HG03039 (cell line): ENCODE data around the gene TRMT112.
"Not testable (repeated sequence)": the region's sequence is repeated elsewhere in the genome, so short reads cannot be mapped to it uniquely, and the experiment has no call there.

Experiments used
- ATAC-seq: cut with Tn5 transposase; IDR thresholded peaks from one replicate; pipeline ENCODE4 v1.9.1; 2021; ENCODE audit warnings: mild to moderate bottlenecking, moderate library complexity; ENCODE audit not compliant: unreplicated experiment

Gene TRMT112

DNA sequence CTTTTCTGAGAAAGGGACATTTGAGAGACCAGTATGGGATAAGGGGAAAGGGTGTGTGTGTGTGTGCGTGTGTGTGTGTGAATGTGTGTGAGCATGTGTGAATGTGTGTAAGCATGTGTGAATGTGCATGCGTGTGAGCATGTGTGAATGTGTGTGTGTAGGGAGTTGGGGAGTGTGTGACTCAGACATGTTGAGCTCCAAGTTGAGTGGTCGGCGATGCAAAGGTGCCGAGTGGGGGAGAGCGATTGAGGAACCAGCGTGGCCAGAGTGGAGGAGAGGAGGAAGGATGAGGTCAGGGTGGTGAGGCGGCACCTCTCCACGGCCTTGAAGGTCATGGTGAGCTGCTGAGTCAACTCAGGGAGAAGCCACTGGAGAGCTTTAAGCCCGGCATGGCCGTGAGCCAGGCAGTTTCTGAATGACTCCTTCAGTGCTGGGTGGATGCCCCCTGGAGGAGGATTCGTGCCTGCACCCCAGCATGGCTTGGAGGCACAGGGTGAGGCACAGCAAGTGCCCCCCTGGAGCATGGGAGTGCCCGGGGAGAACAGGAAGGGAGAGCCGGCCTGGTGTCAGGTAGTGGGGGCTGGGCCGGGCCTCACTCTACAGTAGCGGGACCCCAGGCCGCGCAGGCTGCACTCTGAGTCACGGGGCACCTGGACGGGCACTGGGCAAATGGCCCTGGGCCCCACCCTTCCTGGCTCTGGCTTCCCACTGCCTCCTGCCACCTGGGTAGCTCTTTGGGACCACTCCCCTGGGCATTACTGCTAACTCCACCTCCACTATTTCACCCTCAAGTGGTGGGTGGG, 14.4 kb upstream of the TRMT112 start:
- ATAC-seq: peak; percentile 40

DNA sequence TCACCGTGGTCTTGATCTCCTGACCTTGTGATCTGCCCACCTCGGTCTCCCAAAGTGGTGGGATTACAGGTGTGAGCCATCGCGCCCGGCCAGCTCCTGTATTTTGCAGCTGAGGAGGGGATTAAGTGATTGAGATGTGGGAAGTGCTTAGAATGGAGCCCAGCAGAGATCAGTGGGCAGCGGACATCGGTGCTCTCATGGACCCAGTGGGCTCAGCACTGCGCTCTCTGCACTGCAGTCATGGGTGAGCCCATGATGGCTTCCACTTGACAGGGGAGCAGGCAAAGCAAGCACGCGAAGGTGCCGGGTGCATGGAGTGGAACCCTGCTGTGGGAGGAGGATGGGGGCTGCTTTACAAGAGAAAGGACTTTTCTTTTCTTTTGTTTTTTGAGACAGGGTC, 13.5 kb upstream of the TRMT112 start:
- no peak for ATAC-seq

DNA sequence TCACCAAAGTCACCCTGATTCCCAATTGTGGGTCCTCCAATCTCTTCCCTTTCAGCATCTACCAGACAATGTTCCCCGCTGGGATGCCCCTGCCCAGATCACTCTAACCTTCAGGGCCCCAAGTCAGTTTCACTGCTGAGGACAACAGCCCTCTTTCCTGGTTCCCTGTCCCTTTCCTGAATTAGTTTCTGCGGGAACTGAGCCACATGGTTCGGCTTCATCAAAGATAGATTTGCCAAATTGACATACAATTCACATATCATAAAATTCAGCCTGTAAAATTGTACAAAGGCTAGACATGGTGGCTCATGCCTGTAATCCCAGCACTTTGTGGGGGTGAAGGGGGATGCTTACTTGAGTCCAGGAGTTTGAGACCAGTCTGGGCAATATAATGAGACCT, 10.6 kb upstream of the TRMT112 start:
- no peak for ATAC-seq

DNA sequence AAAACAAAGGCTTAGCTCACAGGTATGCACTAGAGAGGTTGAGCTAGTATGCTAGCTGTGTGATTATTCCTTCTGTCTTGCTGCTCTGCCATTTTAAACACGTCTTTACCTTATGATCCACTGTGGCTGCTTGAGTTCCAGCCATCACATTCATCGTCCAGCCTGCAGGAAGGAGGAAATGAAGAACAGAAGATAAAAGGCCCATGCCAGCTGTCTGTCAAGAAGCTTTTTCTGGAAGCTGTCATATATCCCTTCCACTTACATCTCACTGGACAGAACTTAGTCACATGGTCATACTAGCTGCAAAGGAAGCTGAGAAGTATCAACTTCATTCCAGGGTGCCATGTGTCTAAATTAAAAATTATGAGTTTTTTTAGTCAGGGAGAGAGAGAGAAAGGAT, 10.0 kb upstream of the TRMT112 start:
- ATAC-seq: no peak

DNA sequence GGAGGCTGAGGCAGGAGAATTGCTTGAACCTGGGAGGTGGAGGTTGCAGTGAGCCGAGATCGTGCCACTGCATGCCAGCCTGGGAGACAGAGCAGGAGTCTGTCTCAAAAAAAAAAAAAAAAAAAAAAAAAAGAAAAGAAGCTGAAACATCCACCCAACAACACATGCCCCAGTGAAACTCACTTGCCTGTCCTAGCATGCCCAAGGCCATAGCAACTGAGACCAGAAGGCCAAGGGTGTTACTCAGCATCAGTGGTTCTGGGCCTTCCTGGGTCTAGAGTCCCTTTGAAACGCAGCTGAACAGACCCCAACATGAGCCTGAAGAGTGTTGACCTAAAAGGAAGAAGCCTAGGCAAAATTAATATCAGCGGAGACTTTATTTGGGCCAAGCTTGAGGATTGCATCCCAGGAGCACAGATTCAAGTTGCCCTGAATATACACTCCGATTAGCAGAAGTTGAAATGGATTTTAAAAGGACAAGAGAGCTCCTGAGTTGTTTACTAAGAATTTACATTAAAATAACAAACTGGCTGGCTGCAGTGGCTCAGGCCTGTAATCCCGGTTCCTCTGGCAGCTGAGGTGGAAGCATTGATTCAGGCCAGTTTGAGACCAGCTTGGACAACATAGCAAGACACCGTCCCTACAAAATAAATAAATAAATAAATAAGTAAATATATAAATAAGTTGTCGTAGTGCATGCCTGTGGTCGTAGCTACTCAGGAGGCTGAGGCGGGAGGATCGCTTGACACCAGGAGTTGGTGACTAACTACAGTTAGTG, 7.5 kb upstream of the TRMT112 start:
- ATAC-seq: no peak

DNA sequence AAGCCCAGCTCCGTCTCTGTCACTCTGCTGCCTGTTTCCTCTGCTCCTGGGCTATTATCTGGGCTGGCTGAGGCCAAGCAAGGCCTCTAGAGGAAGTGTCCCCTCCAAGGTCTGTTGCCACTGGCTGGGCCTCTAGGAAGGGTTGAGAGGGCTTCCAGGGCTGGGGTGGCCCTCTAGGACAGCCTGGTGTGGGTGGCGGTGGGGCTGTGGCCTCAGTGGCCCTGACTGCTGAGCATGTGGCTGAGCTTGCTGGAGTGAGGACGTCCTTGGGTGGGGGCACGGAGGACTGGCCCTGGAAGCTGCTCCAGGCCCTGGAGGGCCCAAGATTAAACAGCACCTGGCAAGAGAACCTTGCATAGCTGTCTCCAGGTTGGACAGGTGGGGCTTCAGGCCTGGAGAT, 6.6 kb upstream of the TRMT112 start:
- not testable (repeated sequence) for ATAC-seq

DNA sequence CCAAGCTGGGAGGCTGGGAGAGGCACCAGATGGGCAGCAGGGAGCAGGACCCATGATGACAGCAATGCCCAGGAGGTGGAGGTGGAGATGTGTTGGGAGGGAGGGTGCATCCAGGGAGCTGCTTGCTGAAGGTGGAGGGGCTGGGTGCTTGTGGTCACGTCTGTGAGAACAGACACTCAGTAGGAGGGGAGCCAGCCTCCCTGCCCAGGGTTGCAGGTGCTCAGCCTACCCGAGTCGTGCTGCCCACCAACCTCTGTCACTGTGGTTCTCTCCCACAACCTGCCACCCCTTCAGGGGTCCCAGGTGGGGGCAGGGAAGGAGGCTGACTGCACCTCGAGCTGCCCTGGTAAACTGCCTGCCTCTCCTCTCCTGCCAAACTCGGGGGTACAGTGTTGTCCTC, 6.0 kb upstream of the TRMT112 start:
- no peak for ATAC-seq

DNA sequence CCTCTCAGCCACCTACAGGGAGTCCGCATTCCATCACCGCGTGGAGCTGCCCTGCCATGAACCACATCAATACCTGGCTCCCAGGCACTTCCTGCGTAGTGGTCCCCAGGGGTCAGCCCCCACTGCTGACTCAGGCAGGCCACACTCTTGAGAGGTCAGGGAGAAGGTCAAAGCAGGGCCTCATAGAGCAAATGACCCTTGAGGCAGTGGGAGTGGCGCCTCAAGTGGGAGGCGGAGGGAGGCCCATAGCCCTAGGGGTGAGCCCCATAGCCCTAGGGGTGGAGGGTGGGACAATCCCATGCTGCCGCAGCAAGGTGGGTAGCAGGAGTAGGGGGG, 5.5 kb upstream of the TRMT112 start:
- ATAC-seq: no peak

DNA sequence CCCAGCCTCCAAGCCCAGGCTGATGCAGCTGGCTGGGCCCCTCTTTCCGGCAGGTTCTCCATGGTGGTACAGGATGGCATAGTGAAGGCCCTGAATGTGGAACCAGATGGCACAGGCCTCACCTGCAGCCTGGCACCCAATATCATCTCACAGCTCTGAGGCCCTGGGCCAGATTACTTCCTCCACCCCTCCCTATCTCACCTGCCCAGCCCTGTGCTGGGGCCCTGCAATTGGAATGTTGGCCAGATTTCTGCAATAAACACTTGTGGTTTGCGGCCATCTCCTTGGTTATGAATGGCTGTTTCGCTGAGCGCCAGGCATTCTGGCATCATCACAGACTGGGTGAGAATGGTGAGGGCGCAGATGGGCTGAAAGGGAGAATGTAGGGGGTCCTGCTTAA, 4.2 kb upstream of the TRMT112 start:
- ATAC-seq: no peak

DNA sequence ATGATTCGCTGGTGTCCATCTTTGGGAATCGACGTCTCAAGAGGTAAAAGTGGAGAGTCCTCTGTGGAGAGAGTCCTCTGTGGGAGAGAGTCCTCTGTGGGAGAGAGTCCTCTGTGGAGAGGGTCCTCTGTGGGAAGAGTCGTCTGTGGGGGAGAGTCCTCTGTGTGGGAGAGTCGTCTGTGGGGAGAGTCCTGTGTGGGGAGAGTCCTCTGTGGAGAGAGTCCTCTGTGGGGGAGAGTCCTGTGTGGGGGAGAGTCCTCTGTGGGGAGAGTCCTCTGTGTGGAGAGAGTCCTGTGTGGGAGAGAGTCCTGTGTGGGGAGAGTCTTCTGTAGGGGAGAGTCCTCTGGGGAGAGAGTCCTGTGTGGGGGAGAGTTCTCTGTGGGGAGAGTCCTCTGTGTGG, 3.7 kb upstream of the TRMT112 start:
- ATAC-seq: no peak

DNA sequence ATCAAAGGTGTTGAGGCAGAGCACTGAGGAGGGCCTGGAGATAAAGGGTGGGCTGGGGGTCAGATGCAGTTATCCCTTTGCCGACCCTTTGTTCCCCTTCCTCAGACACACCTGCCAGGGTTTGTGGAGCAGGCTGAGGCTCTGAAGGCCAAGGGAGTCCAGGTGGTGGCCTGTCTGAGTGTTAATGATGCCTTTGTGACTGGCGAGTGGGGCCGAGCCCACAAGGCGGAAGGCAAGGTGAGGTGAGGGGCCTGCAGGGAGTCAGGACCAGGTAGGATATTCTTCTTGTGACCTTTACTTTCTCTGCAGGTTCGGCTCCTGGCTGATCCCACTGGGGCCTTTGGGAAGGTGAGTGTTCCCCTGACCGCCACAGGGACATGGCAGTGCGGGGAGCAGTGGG, 3.2 kb upstream of the TRMT112 start:
- no peak for ATAC-seq

DNA sequence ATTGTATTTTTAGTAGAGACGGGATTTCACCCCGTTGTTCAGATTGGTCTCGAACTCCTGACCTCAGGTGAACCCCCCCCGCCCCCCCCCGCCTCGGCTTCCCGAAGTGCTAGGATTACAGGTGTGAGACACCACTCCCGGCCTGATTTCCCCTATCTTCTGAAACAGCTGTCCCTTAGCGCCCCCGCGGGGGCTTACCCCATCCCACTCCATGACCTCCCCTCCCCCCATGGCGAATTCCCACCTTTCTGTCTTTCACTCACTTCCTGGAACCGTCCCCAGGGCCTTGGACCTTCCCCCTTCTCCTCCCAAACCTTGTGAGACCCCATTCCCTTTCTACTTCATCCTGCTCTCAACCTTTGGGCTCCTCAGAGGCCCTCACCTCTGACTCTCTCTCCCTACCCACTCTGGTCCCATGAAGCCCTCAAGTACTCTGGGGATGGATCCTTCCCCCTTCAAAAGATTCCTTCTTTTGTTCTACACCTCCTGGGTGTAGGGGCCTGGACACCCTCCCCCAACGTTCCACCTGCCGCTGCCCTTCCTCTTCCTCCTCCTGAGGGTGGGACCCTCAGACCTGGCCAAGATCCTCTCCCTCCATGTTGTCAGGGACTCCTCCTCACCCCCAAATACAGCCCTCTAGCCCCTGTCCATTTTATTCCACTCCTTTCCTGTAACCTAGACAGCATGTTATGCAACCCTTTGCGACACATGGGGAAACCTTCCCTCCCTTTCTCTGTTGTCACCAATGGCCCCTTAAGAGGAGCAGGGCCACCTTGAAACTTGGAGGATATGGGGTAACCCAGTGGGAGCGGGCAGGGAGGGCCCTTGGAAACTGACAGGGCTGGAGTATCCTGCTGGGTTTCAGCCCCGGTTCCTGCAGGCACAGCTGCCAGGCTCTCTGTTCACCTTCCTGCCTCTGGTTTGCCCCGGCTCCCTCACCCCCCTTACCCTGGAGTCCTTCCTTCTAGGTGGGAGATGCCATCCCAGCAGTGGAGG, 1.7 kb upstream of the TRMT112 start:
- ATAC-seq: no peak

DNA sequence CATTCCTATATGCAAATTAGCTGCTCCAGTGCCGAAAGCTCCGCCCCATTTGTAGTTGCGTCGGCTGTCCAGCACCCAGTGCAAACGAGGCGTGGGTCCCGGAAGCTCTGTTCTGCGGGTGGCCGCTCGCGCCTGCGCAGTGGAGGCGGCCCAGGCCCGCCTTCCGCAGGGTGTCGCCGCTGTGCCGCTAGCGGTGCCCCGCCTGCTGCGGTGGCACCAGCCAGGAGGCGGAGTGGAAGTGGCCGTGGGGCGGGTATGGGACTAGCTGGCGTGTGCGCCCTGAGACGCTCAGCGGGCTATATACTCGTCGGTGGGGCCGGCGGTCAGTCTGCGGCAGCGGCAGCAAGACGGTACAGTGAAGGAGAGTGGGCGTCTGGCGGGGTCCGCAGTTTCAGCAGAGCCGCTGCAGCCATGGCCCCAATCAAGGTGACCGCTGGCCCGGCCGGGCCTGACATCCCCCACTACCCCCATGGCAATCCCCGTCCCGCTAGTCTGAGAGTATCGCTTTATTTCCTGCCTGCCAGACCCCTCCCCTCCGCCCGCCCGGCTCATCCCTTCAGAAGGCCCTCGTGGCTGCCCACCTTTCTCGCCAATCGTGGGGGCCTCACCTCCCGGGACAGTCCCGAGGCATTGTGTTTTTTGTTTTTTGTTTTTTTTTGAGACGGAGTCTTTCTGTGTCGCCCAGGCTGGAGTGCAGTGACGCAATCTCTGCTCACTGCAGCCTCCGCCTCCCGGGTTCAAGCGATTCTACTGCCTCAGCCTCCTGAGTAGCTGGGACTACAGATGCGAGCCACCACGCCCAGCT, 804 bp upstream of the TRMT112 start, which contains the start of gene PRDX5:
PRDX5 (plus strand) TSS at position 161 of the 805 bp plus-strand sequence; CDS start at position 256, 95 bp downstream.
- peak; percentile 74 for ATAC-seq

DNA sequence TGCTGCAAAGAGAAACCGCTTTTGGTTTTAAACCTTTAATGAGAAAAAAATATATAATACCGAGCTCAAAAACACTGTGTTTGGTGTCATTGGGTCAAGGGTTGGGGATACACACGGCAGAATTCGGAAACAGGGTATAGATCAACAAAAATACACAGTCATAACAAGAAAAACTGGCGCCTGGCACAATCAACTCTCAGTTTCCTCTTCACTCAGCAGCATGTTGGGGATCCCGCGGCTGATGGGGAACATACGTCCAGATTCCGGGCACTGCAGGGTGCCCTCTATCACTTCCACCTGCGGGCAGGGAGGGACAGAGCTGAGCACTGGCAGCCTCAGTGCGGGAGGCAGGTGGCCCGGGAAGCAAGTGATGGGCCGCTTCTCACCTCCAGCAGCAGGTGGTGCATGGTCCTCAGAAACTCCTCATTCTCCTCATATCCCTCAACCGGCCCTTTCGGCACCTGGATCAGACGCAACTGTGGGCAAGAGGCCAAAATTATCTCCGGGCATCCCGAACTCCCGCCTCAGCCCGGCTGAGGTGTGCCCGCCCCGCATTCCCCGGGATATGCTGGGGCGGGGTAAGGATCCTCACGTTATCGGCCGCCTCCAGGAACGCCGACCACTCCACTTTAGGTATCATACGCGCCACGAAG, 561 bp downstream of the TRMT112 start:
- no peak for ATAC-seq

DNA sequence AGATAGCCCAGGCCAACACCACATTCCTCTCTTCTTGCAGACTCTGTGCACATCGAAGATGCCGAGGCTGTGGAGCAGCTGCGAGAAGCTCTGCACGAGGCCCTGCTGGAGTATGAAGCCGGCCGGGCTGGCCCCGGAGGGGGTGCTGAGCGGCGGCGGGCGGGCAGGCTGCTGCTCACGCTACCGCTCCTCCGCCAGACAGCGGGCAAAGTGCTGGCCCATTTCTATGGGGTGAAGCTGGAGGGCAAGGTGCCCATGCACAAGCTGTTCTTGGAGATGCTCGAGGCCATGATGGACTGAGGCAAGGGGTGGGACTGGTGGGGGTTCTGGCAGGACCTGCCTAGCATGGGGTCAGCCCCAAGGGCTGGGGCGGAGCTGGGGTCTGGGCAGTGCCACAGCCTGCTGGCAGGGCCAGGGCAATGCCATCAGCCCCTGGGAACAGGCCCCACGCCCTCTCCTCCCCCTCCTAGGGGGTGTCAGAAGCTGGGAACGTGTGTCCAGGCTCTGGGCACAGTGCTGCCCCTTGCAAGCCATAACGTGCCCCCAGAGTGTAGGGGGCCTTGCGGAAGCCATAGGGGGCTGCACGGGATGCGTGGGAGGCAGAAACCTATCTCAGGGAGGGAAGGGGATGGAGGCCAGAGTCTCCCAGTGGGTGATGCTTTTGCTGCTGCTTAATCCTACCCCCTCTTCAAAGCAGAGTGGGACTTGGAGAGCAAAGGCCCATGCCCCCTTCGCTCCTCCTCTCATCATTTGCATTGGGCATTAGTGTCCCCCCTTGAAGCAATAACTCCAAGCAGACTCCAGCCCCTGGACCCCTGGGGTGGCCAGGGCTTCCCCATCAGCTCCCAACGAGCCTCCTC, 1.5 kb downstream of the TRMT112 start:
- not testable (repeated sequence) for ATAC-seq

DNA sequence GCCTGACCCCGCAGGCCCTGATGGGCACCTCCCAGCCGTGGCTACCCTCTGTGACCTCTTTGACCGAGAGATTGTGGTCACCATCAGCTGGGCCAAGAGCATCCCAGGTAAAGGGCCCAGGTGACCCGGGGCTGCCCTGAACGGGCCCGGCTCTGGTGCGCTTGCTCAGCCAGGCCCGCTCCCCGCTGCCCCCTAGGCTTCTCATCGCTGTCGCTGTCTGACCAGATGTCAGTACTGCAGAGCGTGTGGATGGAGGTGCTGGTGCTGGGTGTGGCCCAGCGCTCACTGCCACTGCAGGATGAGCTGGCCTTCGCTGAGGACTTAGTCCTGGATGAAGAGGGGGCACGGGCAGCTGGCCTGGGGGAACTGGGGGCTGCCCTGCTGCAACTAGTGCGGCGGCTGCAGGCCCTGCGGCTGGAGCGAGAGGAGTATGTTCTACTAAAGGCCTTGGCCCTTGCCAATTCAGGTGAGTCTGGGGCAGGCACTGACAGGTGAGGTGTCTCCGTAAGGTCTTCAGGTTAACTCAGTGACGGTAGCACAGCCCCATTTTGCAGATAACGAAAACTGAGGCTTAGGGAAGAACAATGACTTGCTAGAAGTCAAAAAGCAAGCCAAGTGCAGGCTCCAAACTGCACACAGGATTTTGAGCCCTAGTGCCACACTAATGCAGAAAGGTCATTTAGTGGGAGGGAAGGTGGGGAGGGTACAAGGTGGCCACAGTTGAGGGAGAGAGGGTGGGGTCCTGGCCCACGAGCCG, 2.4 kb downstream of the TRMT112 start:
- ATAC-seq: no peak

DNA sequence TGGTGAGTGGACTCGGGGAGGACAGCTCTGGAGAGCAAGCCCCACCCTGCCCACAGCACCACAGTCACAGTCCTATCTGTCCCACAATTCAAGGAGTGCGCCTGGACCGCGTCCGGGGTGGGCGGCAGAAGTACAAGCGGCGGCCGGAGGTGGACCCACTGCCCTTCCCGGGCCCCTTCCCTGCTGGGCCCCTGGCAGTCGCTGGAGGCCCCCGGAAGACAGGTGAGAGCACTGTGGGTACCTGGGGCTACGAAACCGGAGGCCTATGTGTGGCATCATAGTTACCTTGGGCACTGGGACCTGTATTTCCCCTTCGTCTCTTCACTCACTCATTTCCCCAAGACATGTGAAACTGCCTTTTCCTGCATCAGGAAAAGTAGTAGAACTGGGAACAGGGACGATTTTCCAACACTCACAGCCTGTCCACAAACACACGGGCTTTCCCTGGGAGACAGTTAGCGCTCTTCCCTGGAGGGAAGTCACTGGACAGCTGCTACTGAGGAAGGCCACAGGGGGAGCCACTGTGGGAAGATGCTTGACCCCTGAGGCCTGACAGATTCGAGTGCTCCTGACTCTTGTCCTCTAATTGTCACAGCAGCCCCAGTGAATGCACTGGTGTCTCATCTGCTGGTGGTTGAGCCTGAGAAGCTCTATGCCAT, 3.1 kb downstream of the TRMT112 start:
- no peak for ATAC-seq
